Body of pancreas (tissue), 4 donors: ENCODE results near the gene PDLIM1.

Experiments used
- POLR2A ChIP-seq, 3 donors: fragments of 450-650 bp; IDR thresholded peaks; one replicate each; pipeline ENCODE4 v1.6.1; 2016; ENCODE audit warnings: antibody characterized with exemption in 3 of 3, mild to moderate bottlenecking in 2 of 3
- TF ChIP-seq, protein P1 (sequence below), 7 experiments: fragments of 450-650 bp in 4 of 7; fragments of 200-600 bp in 3 of 7; sonication (generic) in 3 of 7; IDR thresholded peaks; one replicate each; pipeline ENCODE4 v1.5.1; 2016 to 2019; ENCODE audit warnings: antibody characterized with exemption in 7 of 7

DNA sequence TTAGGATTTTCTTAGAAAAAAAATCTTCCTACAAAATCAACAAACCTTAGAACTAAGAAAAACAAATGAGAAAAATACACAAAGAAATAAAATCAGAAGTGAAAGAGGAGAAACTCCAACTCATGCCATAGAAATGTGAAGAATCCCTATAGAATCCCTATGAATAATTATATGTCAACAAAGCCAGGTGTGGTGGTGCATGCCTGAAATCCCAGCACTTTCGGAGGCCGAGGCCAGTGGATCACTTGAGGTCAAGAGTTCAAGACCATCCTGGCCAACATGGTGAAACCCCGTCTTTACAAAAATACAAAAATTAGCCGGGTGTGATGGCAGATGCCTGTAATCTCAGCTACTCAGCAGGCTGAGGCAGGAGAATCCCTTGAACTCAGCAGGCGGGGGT, 69.7 kb downstream of the PDLIM1 start:
- no peak for TF ChIP-seq POLR2A (IDR thresholded peaks at IDR 0.05)
- TF ChIP-seq, protein P1, sequence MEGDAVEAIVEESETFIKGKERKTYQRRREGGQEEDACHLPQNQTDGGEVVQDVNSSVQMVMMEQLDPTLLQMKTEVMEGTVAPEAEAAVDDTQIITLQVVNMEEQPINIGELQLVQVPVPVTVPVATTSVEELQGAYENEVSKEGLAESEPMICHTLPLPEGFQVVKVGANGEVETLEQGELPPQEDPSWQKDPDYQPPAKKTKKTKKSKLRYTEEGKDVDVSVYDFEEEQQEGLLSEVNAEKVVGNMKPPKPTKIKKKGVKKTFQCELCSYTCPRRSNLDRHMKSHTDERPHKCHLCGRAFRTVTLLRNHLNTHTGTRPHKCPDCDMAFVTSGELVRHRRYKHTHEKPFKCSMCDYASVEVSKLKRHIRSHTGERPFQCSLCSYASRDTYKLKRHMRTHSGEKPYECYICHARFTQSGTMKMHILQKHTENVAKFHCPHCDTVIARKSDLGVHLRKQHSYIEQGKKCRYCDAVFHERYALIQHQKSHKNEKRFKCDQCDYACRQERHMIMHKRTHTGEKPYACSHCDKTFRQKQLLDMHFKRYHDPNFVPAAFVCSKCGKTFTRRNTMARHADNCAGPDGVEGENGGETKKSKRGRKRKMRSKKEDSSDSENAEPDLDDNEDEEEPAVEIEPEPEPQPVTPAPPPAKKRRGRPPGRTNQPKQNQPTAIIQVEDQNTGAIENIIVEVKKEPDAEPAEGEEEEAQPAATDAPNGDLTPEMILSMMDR (IDR thresholded peaks at IDR 0.05), result no peak
